GM12891 (cell line): ENCODE measurements around the gene OR4D1.

Experiments
- DNase-seq: peaks from one replicate; pipeline ENCODE4 v3.0.0; 2011; ENCODE audit warnings: low spot score; ENCODE audit not compliant: insufficient read length
- FAIRE-seq: peaks from 2 replicates; lab custom pipeline; 2011; peaks lifted over from hg19 to GRCh38; lab: Jason Lieb, UNC
- PAX5 ChIP-seq: IDR thresholded peaks from 2 replicates; pipeline ENCODE4 v1.6.1; 2011; ENCODE audit warnings: low read length, moderate library complexity, mild to moderate bottlenecking; ENCODE audit not compliant: insufficient read depth, severe bottlenecking
- POLR2A ChIP-seq: IDR thresholded peaks from 2 replicates; pipeline ENCODE4 v1.6.1; 2011; ENCODE audit warnings: low read depth, low read length, control low read depth
- POLR2AphosphoS5 ChIP-seq: IDR thresholded peaks from 2 replicates; pipeline ENCODE4 v1.6.1; 2011; ENCODE audit warnings: low read depth, low read length, control low read depth
- POU2F2 ChIP-seq: IDR thresholded peaks from 2 replicates; pipeline ENCODE4 v1.6.1; 2011; ENCODE audit warnings: low read depth, mild to moderate bottlenecking, control low read depth, low read length, moderate library complexity
- SPI1 ChIP-seq: IDR thresholded peaks from 2 replicates; pipeline ENCODE4 v1.6.1; 2011; ENCODE audit warnings: low read depth, low read length, control low read depth
- TAF1 ChIP-seq: IDR thresholded peaks from 2 replicates; pipeline ENCODE4 v1.6.1; 2011; ENCODE audit warnings: low read depth, low read length, control low read depth

Gene OR4D1

GRCh38 chr17:58192612-58193011 is 44.4 kb downstream of the OR4D1 start, which contains the start of gene EPX:
Gene EPX (plus strand): TSS chr17:58192726. CDS start chr17:58192847, 121 bp downstream.
- no peak for TF ChIP-seq POLR2A
- FAIRE-seq (no peak), DNase-seq (no peak)

DNA sequence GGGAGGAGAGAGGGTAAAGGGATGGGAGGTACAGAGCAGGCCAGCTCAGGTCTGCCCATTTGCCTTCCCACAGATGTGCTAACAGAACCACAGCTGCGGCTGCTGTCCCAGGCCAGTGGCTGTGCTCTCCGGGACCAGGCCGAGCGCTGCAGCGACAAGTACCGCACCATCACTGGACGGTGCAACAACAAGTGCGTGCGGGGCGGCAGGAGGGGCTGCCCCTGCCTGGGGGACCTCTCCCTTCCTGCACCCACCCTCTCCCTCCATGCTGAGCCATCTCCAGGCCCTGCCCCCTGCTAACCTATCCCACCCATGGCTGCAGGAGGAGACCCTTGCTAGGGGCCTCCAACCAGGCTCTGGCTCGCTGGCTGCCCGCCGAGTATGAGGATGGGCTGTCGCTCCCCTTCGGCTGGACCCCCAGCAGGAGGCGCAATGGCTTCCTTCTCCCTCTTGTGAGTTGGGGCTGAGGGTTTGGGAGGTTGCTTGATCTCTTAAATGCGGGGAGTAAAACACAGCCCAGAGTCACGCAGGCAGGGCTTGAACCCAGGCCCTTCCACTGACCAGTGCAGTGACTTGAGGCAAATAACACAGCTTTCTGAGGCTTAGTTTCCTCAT is 45.6 kb downstream of the OR4D1 start:
- FAIRE-seq (no peak), DNase-seq (no peak)
- no peak for TF ChIP-seq PAX5
- no peak for TF ChIP-seq POLR2AphosphoS5
- no peak for TF ChIP-seq SPI1
- TF ChIP-seq POLR2A: no peak
- no peak for TF ChIP-seq TAF1
- TF ChIP-seq POU2F2: no peak

GRCh38 chr17:58195518-58196123 is 47.4 kb downstream of the OR4D1 start:
- no peak for TF ChIP-seq POLR2A
- TF ChIP-seq PAX5: no peak

DNA sequence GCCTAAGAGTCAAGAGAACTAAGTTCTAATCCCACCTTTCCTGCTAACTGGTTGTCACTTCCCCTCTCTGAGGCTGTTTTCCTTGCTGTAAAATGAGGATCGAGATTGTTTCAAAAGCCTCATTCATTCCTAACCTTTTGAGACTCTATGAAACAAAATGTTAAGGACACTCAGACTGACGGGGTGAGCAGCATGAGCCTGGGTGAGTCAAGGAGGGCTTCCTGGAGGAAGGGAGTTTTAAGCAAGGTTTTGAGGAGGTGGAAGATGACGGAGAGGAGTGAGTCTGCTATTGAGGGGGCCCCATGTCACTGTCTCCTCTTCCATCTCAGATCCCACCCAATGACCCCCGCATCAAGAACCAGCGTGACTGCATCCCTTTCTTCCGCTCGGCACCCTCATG is 48.4 kb downstream of the OR4D1 start:
- DNase-seq (no peak), FAIRE-seq (no peak)

More at GRCh38 chr17:58195518-58196123, 47.4 kb downstream of the OR4D1 start:
- FAIRE-seq (no peak), DNase-seq (no peak)

GRCh38 chr17:58200024-58200633 is 51.9 kb downstream of the OR4D1 start:
- FAIRE-seq: peak; percentile 77
- DNase-seq: peak; percentile 57
- TF ChIP-seq POLR2AphosphoS5 (no peak), PAX5 (no peak), SPI1 (no peak), POLR2A (no peak), TAF1 (no peak), POU2F2 (no peak)

More for the DNA sequence above, 48.4 kb downstream of the OR4D1 start:
- TF ChIP-seq TAF1: no peak
- no peak for TF ChIP-seq PAX5
- no peak for TF ChIP-seq SPI1
- TF ChIP-seq POLR2AphosphoS5: no peak
- no peak for TF ChIP-seq POU2F2
- no peak for TF ChIP-seq POLR2A

DNA sequence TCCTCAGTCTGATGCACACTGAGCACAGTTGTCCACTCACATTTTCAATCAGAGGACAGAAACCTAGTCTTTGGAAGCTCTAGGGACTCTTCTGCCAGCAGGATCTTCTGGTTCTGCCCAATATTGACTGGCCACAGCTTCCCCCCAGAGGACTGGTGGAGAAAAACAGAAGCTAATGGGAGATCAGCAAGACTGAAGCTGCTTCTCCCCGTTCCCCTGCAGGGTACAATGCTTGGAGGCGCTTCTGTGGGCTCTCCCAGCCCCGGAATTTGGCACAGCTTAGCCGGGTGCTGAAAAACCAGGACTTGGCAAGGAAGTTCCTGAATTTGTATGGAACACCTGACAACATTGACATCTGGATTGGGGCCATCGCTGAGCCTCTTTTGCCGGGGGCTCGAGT is 54.7 kb downstream of the OR4D1 start:
- no peak for FAIRE-seq
- no peak for DNase-seq
- TF ChIP-seq POLR2A: no peak
- TF ChIP-seq PAX5: no peak
- TF ChIP-seq TAF1: no peak
- TF ChIP-seq POLR2AphosphoS5: no peak
- no peak for TF ChIP-seq POU2F2
- TF ChIP-seq SPI1: no peak

DNA sequence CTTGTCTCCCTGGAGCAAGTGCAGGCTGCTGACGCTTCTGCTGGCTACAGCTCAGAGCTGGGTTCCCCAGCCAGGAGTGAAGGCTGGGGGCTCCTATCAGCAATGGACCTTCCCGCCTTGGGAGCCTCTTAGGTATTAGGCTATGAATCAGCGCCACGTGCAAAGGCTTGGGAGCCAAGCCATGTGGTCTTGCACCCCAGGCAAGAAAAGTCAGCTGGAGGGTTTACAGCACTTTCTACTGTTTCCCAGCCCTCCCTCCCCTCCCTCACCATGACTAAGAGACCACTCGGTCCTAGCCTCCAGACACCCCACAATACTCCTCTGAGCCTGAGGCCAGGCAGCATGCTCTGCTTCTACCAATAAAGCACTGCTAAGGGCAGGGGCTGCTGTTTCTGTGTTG is 56.6 kb downstream of the OR4D1 start:
- DNase-seq (no peak), FAIRE-seq (no peak)
- TF ChIP-seq PAX5: no peak
- no peak for TF ChIP-seq POU2F2
- TF ChIP-seq POLR2AphosphoS5: no peak
- no peak for TF ChIP-seq POLR2A
- TF ChIP-seq SPI1: no peak

GRCh38 chr17:58205936-58206335 is 57.8 kb downstream of the OR4D1 start:
- TF ChIP-seq POU2F2 (no peak), POLR2A (no peak), TAF1 (no peak)
- FAIRE-seq (no peak), DNase-seq (no peak)

DNA sequence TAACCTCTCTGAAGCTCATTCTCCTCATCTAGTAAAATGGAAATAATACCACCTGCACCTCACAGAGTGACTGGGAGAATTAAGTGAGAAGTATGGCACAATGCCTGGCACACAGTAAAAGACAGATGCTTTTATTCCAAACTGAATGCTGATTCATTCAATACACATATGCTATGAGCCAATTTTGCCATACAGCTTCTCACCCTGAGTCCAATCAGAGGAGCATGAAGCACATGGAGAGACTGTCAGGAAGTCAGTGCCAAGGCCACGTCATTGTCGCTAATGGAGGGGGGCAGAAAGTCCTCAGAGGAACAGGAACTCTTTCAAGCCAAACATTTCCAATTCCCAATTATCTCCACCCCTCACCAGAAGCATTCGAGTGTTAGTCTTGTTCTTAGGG is 59.3 kb downstream of the OR4D1 start:
- FAIRE-seq: no peak
- no peak for DNase-seq
- TF ChIP-seq POU2F2: no peak
- no peak for TF ChIP-seq POLR2A
- no peak for TF ChIP-seq SPI1
- TF ChIP-seq PAX5: no peak
- no peak for TF ChIP-seq POLR2AphosphoS5
- TF ChIP-seq TAF1: no peak

GRCh38 chr17:58208344-58208743 is 60.2 kb downstream of the OR4D1 start:
- TF ChIP-seq SPI1: no peak
- no peak for TF ChIP-seq POU2F2
- no peak for TF ChIP-seq TAF1
- TF ChIP-seq PAX5: no peak
- TF ChIP-seq POLR2AphosphoS5: no peak
- TF ChIP-seq POLR2A: no peak
- FAIRE-seq (no peak), DNase-seq (no peak)
